A673 (cell line): ENCODE results near the gene PEPD.

Source experiments
- EZH2 ChIP-seq: fragments of 200-600 bp; sonication (generic); IDR thresholded peaks from 2 replicates; pipeline ENCODE4 v1.6.1; 2017; ENCODE audit warnings: borderline replicate concordance, low read depth, mild to moderate bottlenecking, mixed read lengths, antibody characterized with exemption, low read length; ENCODE audit not compliant: poor library complexity, severe bottlenecking
- TF ChIP-seq, protein P1 (sequence below): fragments of 300-800, 200-600 bp; sonication (generic); conservative IDR thresholded peaks from 2 replicates; pipeline ENCODE4 v1.5.1; 2017; ENCODE audit warnings: low read depth, mild to moderate bottlenecking, antibody characterized with exemption, low read length, moderate library complexity, mixed read lengths

DNA sequence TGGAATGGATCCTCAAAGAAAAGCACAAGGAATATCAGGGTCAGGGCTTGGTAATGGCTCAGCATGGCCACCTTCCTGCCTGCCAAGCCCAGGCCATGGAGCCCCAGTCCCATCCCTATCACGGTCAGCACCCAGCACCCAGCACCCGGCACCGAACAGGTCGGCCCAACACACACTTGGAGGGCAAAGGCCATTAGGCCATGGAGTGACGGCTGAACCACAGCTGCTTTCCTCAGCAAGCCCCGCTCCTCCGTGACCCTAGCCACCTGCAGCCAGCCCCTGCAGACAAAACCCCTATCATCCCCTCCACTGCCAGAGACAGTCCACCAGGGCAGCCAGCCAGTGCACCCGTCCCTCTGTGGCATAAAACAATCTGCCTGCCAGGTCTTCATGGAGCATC, 20.6 kb downstream of the PEPD start:
- TF ChIP-seq EZH2, result no peak
- TF ChIP-seq, protein P1, sequence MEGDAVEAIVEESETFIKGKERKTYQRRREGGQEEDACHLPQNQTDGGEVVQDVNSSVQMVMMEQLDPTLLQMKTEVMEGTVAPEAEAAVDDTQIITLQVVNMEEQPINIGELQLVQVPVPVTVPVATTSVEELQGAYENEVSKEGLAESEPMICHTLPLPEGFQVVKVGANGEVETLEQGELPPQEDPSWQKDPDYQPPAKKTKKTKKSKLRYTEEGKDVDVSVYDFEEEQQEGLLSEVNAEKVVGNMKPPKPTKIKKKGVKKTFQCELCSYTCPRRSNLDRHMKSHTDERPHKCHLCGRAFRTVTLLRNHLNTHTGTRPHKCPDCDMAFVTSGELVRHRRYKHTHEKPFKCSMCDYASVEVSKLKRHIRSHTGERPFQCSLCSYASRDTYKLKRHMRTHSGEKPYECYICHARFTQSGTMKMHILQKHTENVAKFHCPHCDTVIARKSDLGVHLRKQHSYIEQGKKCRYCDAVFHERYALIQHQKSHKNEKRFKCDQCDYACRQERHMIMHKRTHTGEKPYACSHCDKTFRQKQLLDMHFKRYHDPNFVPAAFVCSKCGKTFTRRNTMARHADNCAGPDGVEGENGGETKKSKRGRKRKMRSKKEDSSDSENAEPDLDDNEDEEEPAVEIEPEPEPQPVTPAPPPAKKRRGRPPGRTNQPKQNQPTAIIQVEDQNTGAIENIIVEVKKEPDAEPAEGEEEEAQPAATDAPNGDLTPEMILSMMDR, result no peak
